GM12892 (cell line): Measurements from ENCODE around the gene BRI3BP.
"Not testable (repeated sequence)": the region's sequence is repeated elsewhere in the genome, so short reads cannot be mapped to it uniquely, and the experiment has no call there.

Source experiments
- DNase-seq: peaks from one replicate; pipeline ENCODE4 v3.0.0; 2011; ENCODE audit not compliant: insufficient read length
- FAIRE-seq: peaks from 2 replicates; lab custom pipeline; 2011; peaks lifted over from hg19 to GRCh38; lab: Jason Lieb, UNC
- POLR2A ChIP-seq: IDR thresholded peaks from 2 replicates; pipeline ENCODE4 v1.6.1; 2011; ENCODE audit warnings: low read depth, low read length, control low read depth
- POLR2AphosphoS5 ChIP-seq: IDR thresholded peaks from 2 replicates; pipeline ENCODE4 v1.6.1; 2011; ENCODE audit warnings: low read depth, low read length, control low read depth
- TAF1 ChIP-seq: IDR thresholded peaks from 2 replicates; pipeline ENCODE4 v1.6.1; 2011; ENCODE audit warnings: low read depth, mild to moderate bottlenecking, control low read depth, low read length, borderline replicate concordance

Gene BRI3BP

DNA sequence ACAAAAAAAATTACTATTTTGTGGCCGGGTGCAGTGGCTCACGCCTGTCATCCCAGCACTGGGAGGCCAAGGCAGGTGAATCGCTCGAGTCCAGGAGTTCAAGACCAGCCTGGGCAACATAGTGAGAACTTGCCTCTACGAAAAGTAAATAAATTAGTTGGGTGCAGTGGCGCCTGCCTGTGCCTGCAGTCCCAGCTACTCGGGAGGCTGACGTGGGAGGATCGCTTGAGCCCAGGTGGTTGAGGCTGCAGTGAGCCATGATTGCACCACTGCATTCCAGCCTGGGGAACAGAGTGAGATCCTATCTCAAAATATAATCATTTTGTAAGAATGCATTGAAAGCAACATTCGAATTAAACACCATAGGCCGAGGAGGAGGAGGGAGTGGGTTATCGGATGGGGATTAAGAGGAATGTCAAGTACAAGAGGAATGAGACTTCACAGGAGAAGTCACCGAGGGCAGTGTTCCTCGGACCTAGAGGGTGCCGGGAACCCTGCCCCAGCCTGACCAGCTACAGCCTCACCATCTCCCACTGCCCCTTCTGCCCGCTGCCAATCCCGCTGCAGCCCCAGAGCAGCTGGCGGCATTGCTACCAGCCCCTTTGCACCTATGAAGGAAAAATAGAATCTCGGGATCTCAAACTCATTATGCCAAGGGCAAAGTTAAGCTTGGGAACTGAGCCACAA lies 39.2 kb downstream of the BRI3BP start:
- DNase-seq (no peak), FAIRE-seq (no peak)
- no peak for TF ChIP-seq POLR2AphosphoS5
- TF ChIP-seq TAF1, result no peak
- no peak for TF ChIP-seq POLR2A

DNA sequence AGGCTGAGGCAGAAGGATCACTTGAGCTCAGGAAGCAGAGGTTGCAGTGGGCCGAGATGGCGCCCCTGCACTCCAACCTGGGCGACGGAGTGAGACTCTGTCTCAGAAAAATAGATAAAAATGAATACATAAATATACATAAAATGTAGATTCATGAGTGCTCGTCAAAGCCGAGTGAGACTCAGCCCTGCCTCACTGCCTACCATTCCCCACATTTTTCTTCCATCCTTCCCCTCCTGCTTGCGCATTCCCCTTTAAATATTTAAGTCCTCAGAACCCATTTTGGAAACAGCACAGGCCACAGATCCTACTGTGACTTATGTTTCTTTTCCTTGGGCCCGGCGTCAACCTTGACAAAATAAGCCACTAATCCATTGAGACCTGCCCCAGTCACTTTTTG lies 39.8 kb downstream of the BRI3BP start:
- FAIRE-seq (no peak), DNase-seq (no peak)
- TF ChIP-seq POLR2AphosphoS5 (no peak), POLR2A (no peak)

DNA sequence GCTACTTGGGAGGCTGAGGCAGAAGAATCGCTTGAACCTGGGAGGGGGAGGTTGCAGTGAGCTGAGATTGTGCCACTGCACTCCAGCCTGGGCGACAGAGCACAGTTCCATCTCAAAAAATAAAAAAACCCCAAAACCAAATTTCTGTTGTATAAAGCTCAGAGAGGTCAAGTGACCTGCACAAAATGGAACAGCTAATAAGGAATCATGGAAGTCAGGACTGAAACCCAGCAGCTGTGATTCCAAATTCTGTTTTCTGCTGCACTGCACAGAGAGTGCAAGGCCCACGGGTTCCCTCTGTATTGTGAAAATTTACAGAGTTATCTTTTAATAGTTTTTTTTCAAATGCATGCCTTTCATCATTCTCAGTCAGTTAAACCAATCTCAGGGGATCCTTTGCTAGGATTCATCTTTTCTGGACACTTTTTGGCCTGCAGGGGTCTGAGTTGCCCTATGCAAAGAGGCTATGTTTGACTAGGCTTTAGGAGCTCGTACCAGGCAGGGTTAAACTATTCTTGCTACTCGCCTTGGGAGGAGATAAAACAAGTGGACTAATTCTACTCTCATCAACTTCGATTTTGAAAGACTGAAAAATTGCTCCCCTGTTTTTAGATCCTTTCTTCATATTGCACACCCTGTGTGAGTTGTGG lies 45.7 kb downstream of the BRI3BP start:
- no peak for TF ChIP-seq POLR2A
- TF ChIP-seq TAF1, result no peak
- no peak for TF ChIP-seq POLR2AphosphoS5
- no peak for FAIRE-seq
- no peak for DNase-seq

DNA sequence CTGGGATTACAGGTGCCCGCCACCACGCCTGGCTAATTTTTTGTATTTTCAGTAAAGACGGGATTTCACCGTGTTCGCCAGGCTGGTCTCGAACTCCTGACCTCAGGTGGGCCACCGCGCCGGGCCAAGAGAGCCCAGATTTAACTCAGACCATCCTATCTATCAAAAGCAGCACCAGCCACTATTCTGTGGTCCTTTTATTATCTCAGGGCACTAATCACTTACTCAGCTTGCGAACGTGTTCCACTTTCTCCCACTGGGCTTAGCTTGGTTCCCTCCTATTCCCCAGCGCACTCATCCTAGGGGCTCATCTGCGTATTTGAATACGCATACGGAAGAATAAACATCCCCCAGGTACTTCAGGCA lies 55.6 kb downstream of the BRI3BP start:
- no peak for TF ChIP-seq POLR2AphosphoS5
- TF ChIP-seq POLR2A, result no peak
- no peak for TF ChIP-seq TAF1
- DNase-seq, result no peak
- FAIRE-seq, result no peak

DNA sequence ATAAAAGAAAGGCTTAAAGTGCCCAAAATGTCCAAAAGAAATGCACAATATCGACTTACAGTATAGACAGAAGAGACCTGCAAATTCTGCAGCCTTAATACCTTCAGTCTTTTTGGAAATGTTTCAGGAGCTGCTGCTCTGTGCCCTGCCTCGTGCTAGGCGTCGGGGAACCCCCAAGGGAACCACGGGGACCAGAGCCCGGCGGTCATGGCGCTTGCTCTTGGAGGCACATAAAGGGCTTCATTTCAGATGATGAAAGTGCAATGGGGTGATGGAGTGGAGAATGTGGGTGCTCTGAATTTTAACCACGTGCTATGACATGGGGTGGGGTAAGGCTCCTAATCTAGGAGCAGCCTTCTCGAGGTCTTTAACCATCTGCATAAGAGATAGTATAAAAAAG lies 57.0 kb downstream of the BRI3BP start:
- DNase-seq (no peak), FAIRE-seq (no peak)
- TF ChIP-seq POLR2A (no peak), TAF1 (no peak), POLR2AphosphoS5 (no peak)

DNA sequence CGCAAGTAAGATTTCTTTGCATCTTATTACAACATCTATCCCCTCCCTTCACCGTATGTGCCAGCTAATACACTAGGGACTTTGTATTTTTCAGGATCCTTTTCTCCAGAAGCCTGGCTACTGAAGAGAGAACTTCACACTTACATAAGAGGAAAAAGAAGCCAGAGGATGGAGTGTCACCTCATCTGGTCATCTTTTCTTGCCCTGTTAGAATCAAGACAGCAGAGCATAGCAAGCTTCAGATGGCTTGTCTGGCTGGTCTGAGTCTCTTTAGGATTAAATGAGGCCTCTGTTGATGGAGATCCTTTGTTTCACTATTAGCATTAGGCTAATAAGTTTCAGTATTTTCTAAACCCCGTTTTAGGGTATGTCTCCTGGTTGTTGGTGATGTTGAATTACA lies 57.4 kb downstream of the BRI3BP start:
- DNase-seq (no peak), FAIRE-seq (no peak)
- no peak for TF ChIP-seq POLR2A
- no peak for TF ChIP-seq POLR2AphosphoS5
- TF ChIP-seq TAF1, result no peak

DNA sequence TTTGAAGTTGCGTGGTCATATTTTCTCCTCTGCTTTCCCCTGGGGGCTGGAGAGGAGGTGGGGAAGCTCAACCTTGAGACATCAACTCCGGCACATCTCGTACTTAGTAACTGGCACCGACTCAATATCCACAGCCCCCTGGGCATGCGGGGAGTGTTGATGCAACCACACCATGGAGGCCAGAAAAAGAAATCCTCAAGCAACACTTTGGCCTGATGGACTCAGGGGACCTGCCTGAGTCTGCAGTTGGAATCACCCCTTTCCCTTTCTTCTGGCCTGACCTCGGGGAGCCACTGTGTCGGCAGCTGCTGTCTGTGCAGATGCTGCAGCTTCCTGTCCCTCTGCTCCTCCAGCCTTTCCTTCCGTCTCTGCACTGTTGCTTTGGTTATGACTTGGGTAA lies 60.4 kb downstream of the BRI3BP start:
- TF ChIP-seq TAF1, result no peak
- no peak for TF ChIP-seq POLR2AphosphoS5
- TF ChIP-seq POLR2A, result no peak
- no peak for FAIRE-seq
- no peak for DNase-seq

DNA sequence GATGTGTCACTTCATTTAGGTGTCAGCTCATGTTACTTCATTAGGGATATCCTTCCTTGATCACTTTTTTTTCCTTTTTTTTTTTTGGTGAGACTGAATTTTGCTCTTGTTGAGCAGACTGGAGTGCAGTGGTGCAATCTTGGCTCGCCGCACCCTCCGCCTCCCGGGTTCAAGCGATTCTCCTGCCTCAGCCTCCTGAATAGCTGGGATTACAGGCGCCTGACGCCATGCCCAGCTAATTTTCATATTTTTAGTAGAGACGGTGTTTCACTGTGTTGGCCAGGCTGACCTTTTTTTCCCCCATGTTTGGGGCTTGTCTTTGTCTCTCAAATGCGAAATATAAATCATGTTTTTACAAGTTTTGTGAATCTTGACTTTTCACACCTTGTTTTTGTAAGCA lies 62.1 kb downstream of the BRI3BP start:
- FAIRE-seq (no peak), DNase-seq (no peak)
- TF ChIP-seq POLR2A (no peak), POLR2AphosphoS5 (no peak), TAF1 (no peak)

DNA sequence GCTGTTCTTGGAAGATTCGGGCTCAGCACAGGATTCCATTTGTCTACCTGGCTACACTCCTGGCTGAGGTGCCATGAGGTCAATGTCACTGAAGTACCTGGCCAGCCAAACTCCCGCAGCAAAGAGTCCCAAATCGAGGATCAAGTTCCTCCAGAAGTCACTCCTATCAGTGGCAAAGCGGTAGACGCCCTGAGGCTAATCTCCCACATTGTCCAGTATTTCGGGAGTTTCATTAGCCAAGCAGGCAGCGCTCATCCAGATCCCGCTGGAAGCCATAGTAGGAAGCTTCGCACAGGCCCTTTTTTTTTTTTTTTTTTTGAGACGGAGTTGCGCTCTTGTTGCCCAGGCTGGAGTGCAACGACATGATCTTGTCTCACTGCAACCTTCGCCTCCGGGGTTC lies 62.9 kb downstream of the BRI3BP start:
- DNase-seq (no peak), FAIRE-seq (no peak)
- no peak for TF ChIP-seq TAF1
- no peak for TF ChIP-seq POLR2AphosphoS5
- no peak for TF ChIP-seq POLR2A

DNA sequence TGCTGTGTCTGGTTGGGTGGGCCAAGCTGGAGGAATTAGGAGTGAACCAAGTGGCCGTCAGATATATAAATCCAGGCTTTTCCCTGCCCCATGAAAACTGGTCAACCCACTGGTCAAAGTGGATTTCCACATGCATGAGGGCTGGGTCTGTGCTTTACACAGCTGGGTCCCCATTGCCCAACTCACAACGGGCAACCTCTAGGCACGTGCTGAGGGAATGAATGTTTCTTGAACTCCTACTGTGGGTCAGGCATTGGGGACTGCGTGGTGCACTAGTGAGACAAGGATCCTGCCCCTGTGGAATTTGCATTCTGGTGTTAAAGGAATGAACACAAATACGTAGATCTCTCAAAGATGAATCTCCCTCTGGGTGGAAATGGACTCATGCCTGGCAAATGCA lies 64.3 kb downstream of the BRI3BP start:
- no peak for FAIRE-seq
- TF ChIP-seq TAF1, result no peak
- no peak for TF ChIP-seq POLR2A
- no peak for TF ChIP-seq POLR2AphosphoS5
- DNase-seq, result no peak

DNA sequence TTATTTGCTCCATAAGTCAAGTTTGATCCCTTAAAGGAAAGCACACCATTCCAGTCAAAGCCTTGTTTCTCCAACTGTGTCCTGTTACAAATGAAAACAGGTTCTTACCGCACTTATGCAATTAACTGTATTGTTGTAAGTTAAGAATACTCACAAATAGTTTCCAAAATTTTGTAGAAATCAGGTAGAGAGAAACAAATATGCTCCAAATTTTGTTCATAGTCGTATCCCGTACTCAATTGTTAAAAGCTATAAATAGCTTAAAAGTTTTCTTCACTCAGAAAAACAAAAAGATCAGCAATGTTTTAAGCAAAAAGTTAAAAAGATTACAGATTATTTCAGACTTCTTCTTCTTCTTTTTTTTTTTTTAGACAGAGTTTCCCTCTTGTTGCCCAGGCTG lies 67.8 kb downstream of the BRI3BP start:
- TF ChIP-seq POLR2AphosphoS5, result no peak
- no peak for TF ChIP-seq TAF1
- TF ChIP-seq POLR2A, result no peak
- FAIRE-seq (no peak), DNase-seq (no peak)

DNA sequence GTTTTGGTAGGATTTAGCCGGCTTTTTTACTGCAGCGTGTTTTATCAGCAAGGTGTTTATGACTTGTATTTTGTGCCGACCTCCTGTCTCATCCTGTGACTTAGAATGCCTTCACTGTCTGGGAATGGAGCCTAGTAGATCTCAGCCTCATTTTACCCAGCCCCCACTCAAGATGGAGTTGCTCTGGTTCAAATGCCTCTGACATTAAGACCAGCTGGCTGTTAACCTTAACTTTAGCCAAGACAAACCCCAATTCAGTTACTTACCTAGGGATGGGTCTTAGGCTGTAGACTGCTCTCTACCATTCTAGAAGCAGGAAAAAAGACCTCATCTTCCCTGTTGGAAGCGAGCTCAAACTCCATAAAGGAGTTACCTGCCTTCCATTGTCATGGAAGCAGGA lies 70.1 kb downstream of the BRI3BP start:
- FAIRE-seq, result not testable (repeated sequence)

More for the DNA sequence above, 70.1 kb downstream of the BRI3BP start:
- not testable (repeated sequence) for DNase-seq
